ENCODE results near the gene MAP3K20.
"Not testable (repeated sequence)": the region's sequence is repeated elsewhere in the genome, so short reads cannot be mapped to it uniquely, and the experiment has no call there.

The MAP3K20 gene

GRCh38 chr2:173290046-173290445 lies 214.4 kb downstream of the MAP3K20 start:
- no peak overlapping the region for H3K4me3 ChIP-seq (ENCODE audit: low read depth, low read length)
- DNase-seq (ENCODE audit: low read depth) = no peak
- no peak for TF ChIP-seq CTCF (IDR thresholded peaks at IDR 0.05; ENCODE audit: low read depth, low read length, missing control alignments)

GRCh38 chr2:173290518-173290917 lies 214.9 kb downstream of the MAP3K20 start:
- H3K4me3 ChIP-seq (ENCODE audit: low read depth, low read length) = no peak overlapping the region
- TF ChIP-seq CTCF (IDR thresholded peaks at IDR 0.05; ENCODE audit: low read depth, low read length, missing control alignments) = no peak
- no peak for DNase-seq (ENCODE audit: low read depth)

GRCh38 chr2:173291412-173291811 lies 215.8 kb downstream of the MAP3K20 start:
- no peak for DNase-seq (ENCODE audit: low read depth)
- no peak overlapping the region for H3K4me3 ChIP-seq (ENCODE audit: low read depth, low read length)
- no peak for TF ChIP-seq CTCF (IDR thresholded peaks at IDR 0.05; ENCODE audit: low read depth, low read length, missing control alignments)

GRCh38 chr2:173296235-173296634 lies 220.6 kb downstream of the MAP3K20 start:
- no peak for TF ChIP-seq CTCF (IDR thresholded peaks at IDR 0.05; ENCODE audit: low read depth, low read length, missing control alignments)
- DNase-seq (ENCODE audit: low read depth) = no peak
- no peak overlapping the region for H3K4me3 ChIP-seq (ENCODE audit: low read depth, low read length)

- DNase-seq (ENCODE audit: low read depth) = no peak
- TF ChIP-seq CTCF (IDR thresholded peaks at IDR 0.05; ENCODE audit: low read depth, low read length, missing control alignments) = no peak
- no peak overlapping the region for H3K4me3 ChIP-seq (ENCODE audit: low read depth, low read length)
These were observed 223.0 kb downstream of the MAP3K20 start for GRCh38 chr2:173298536-173299097.

GRCh38 chr2:173299764-173300163 lies 224.1 kb downstream of the MAP3K20 start:
- no peak for DNase-seq (ENCODE audit: low read depth)
- TF ChIP-seq CTCF (IDR thresholded peaks at IDR 0.05; ENCODE audit: low read depth, low read length, missing control alignments) = no peak
- H3K4me3 ChIP-seq (ENCODE audit: low read depth, low read length) = no peak overlapping the region

- no peak for DNase-seq (ENCODE audit: low read depth)
- TF ChIP-seq CTCF (IDR thresholded peaks at IDR 0.05; ENCODE audit: low read depth, low read length, missing control alignments) = no peak
- H3K4me3 ChIP-seq (ENCODE audit: low read depth, low read length) = no peak overlapping the region
These were observed 224.8 kb downstream of the MAP3K20 start for GRCh38 chr2:173300458-173300857.

DNA sequence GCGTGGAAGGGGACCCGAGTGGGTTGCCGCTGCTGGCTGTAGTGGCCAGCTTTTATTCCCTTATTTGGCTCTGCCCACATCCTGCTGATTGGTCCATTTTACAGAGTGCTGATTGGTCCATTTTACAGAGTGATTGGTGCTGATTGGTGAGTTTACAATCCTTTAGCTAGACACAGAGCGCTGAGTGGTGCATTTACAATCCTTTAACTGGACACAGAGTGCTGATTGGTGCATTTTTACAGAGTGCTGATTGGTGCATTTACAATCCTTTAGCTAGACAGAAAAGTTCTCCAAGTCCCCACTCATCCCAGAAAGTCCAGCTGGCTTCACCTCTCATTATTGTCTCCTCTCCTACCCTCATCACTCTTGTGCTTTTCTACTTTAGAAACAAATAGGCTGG lies 225.9 kb downstream of the MAP3K20 start:
- DNase-seq (ENCODE audit: low read depth); H3K4me3 ChIP-seq (ENCODE audit: low read depth, low read length): not testable (repeated sequence)

Measured in GM12864 (cell line).